Sigmoid colon (tissue), 4 donors: ENCODE results near the gene PLCB1.

Experiments
- EP300 ChIP-seq, 4 donors: sonication (generic); formaldehyde crosslinking; IDR thresholded peaks; one replicate each; pipeline ENCODE4 v1.6.1; 2017; ENCODE audit warnings: antibody characterized with exemption in 4 of 4
- POLR2A ChIP-seq, 2 donors: fragments of 450-650 bp; IDR thresholded peaks; one replicate each; pipeline ENCODE4 v1.6.1; 2016; ENCODE audit warnings: antibody characterized with exemption in 2 of 2, mild to moderate bottlenecking in 2 of 2, moderate library complexity in 2 of 2
- POLR2AphosphoS5 ChIP-seq, 4 donors: sonication (generic); formaldehyde crosslinking; IDR thresholded peaks; one replicate each; pipeline ENCODE4 v1.6.1; 2017; ENCODE audit warnings: antibody characterized with exemption in 4 of 4
- TF ChIP-seq, protein P1 (sequence below), 4 experiments: fragments of 450-650 bp in 3 of 4; fragments of 200-600 bp in 1 of 4; IDR thresholded peaks; one replicate each; pipeline ENCODE4 v1.5.1; 2016 to 2019; ENCODE audit warnings: antibody characterized with exemption in 4 of 4, mild to moderate bottlenecking in 3 of 4, moderate library complexity in 2 of 4

DNA sequence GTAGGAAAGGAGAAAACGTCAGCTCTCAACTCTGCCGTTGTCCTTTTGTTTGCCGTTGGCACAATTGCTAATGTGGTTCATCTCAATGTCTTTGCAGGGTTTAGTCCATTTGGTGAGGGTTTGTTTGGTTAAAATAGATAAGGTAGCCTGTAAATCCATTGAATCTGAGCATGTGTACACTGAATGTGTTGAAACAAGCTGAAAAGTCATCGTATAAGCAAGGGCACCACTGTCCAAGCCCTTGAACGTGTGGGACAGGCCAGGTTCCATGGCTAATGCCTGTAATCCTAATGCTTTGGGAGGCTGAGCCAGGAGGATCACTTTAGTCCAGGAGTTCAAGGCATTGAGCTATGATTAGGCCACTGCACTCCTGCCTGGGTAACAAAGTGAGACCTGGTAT, 712.1 kb downstream of the PLCB1 start:
- TF ChIP-seq, protein P1, sequence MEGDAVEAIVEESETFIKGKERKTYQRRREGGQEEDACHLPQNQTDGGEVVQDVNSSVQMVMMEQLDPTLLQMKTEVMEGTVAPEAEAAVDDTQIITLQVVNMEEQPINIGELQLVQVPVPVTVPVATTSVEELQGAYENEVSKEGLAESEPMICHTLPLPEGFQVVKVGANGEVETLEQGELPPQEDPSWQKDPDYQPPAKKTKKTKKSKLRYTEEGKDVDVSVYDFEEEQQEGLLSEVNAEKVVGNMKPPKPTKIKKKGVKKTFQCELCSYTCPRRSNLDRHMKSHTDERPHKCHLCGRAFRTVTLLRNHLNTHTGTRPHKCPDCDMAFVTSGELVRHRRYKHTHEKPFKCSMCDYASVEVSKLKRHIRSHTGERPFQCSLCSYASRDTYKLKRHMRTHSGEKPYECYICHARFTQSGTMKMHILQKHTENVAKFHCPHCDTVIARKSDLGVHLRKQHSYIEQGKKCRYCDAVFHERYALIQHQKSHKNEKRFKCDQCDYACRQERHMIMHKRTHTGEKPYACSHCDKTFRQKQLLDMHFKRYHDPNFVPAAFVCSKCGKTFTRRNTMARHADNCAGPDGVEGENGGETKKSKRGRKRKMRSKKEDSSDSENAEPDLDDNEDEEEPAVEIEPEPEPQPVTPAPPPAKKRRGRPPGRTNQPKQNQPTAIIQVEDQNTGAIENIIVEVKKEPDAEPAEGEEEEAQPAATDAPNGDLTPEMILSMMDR (IDR thresholded peaks at IDR 0.05) = no peak
- TF ChIP-seq POLR2A (IDR thresholded peaks at IDR 0.05) (no peak), EP300 (IDR thresholded peaks at IDR 0.05) (no peak), POLR2AphosphoS5 (IDR thresholded peaks at IDR 0.05) (no peak)
